Activated naive CD4-positive, alpha-beta T cell treated with anti-CD3 and anti-CD28 coated beads, Interleukin-2, amount 50 U/mL, for 72 hours (primary cell): ENCODE data around the gene NAA16. TPM values are rescaled to one million over a fixed set of nuclear protein-coding genes. Genes with fewer than 3 reads are reported as not detected.
"Not testable (repeated sequence)": the region's sequence is repeated elsewhere in the genome, so short reads cannot be mapped to it uniquely, and the experiment has no call there.

Experiments
- ATAC-seq, 2 donors: fragments of 150-1000 bp; cut with Tn5 transposase; 2 replicates each; pipeline ENCODE4 v1.10.0; 2021; ENCODE audit warnings: mild to moderate bottlenecking in 2 of 2, moderate library complexity in 2 of 2
- DNase-seq, 2 donors: peaks; one replicate each; pipeline ENCODE4 v3.0.0; 2021 to 2022; ENCODE audit warnings: low spot score in 2 of 2
- H3K27ac Mint-ChIP-seq, 2 donors: one replicate each; pipeline ENCODE4 v1.8.0; 2022; ENCODE audit warnings: mild to moderate bottlenecking in 2 of 2, mixed read lengths in 2 of 2
- H3K36me3 Mint-ChIP-seq, 2 donors: one replicate each; pipeline ENCODE4 v1.8.0; 2022; ENCODE audit warnings: mixed read lengths in 2 of 2
- H3K9me3 Mint-ChIP-seq, 2 donors: one replicate each; pipeline ENCODE4 v1.8.0; 2022; ENCODE audit warnings: mixed read lengths in 2 of 2
- total RNA-seq, 2 donors: library from RNA; stranded (reverse); gene quantifications; one replicate each; pipeline ENCODE4 v1.2.3, GENCODE V29; 2022

NAA16 gene
- total RNA-seq, 2 donors from 2014 or later: 31.6 to 41.2 TPM

- no peak for ATAC-seq
- Mint-ChIP-seq H3K27ac (no peak overlapping the region), H3K36me3 (no peaks in the 10 kb centered on the region), H3K9me3 (no peaks in the 10 kb centered on the region)
- DNase-seq: no peak
Observed at GRCh38 chr13:41411060-41411459, 100.0 kb downstream of the NAA16 start.

- no peaks in the 10 kb centered on the region for H3K9me3 Mint-ChIP-seq
- no peaks in the 10 kb centered on the region for H3K36me3 Mint-ChIP-seq
- no peak overlapping the region for H3K27ac Mint-ChIP-seq
- no peak for DNase-seq
- ATAC-seq: peak in 1 of 2 donors; percentile 28
Observed at GRCh38 chr13:41411522-41411921, 100.5 kb downstream of the NAA16 start.

GRCh38 chr13:41413872-41414271, 102.8 kb downstream of the NAA16 start:
- no peak overlapping the region for H3K27ac Mint-ChIP-seq
- H3K36me3 Mint-ChIP-seq: no peaks in the 10 kb centered on the region
- ATAC-seq (no peak), DNase-seq (no peak)
- no peaks in the 10 kb centered on the region for H3K9me3 Mint-ChIP-seq

GRCh38 chr13:41416276-41416675, 105.2 kb downstream of the NAA16 start:
- no peak for DNase-seq
- no peaks in the 10 kb centered on the region for H3K36me3 Mint-ChIP-seq
- H3K27ac Mint-ChIP-seq: no peak overlapping the region
- no peak for ATAC-seq
- no peaks in the 10 kb centered on the region for H3K9me3 Mint-ChIP-seq

GRCh38 chr13:41418027-41418426, 107.0 kb downstream of the NAA16 start:
- Mint-ChIP-seq H3K27ac (no peak overlapping the region), H3K9me3 (no peaks in the 10 kb centered on the region), H3K36me3 (no peaks in the 10 kb centered on the region)
- DNase-seq: no peak
- no peak for ATAC-seq

- DNase-seq: no peak
- no peak overlapping the region for H3K27ac Mint-ChIP-seq
Observed at GRCh38 chr13:41418731-41419130, 107.7 kb downstream of the NAA16 start.

GRCh38 chr13:41419206-41419605, 108.1 kb downstream of the NAA16 start:
- ATAC-seq: no peak
- Mint-ChIP-seq H3K36me3 (no peaks in the 10 kb centered on the region), H3K9me3 (no peaks in the 10 kb centered on the region), H3K27ac (no peak overlapping the region)
- DNase-seq: no peak

More at GRCh38 chr13:41418731-41419130, 107.7 kb downstream of the NAA16 start:
- no peak for ATAC-seq
- Mint-ChIP-seq H3K9me3 (no peaks in the 10 kb centered on the region), H3K36me3 (no peaks in the 10 kb centered on the region)

GRCh38 chr13:41420146-41420545, 109.1 kb downstream of the NAA16 start:
- Mint-ChIP-seq H3K36me3 (no peaks in the 10 kb centered on the region), H3K9me3 (no peaks in the 10 kb centered on the region), H3K27ac (no peak overlapping the region)
- DNase-seq: no peak
- no peak for ATAC-seq

- ATAC-seq, H3K9me3 Mint-ChIP-seq, H3K27ac Mint-ChIP-seq, DNase-seq, H3K36me3 Mint-ChIP-seq: not testable (repeated sequence)
Observed at GRCh38 chr13:41421330-41421729, 110.3 kb downstream of the NAA16 start.

- H3K9me3 Mint-ChIP-seq, ATAC-seq, H3K27ac Mint-ChIP-seq, DNase-seq, H3K36me3 Mint-ChIP-seq: not testable (repeated sequence)
Observed at GRCh38 chr13:41421983-41422382, 110.9 kb downstream of the NAA16 start.

GRCh38 chr13:41423259-41423658, 112.2 kb downstream of the NAA16 start:
- H3K36me3 Mint-ChIP-seq, H3K9me3 Mint-ChIP-seq, H3K27ac Mint-ChIP-seq, ATAC-seq, DNase-seq: not testable (repeated sequence)

GRCh38 chr13:41424675-41425074, 113.6 kb downstream of the NAA16 start:
- not testable (repeated sequence) for H3K27ac Mint-ChIP-seq, DNase-seq, H3K9me3 Mint-ChIP-seq, H3K36me3 Mint-ChIP-seq, ATAC-seq

- no peaks in the 10 kb centered on the region for H3K9me3 Mint-ChIP-seq
- H3K36me3 Mint-ChIP-seq: no peaks in the 10 kb centered on the region
- DNase-seq (no peak), ATAC-seq (peak; percentile 50 to 73)
- peak overlapping the region in 1 of 2 donors; percentile 22 for H3K27ac Mint-ChIP-seq
Observed at GRCh38 chr13:41426047-41426446, 115.0 kb downstream of the NAA16 start.

Other genes starting within 250 kb of the NAA16 start
- 10 to 100 TPM in 1 of 2 donors, 1 to 10 TPM in 1; 5.5 to 11.4 TPM for gene WBP4, start 249.8 kb upstream of the NAA16 start, total RNA-seq
- 1 to 10 TPM; 5.0 to 5.5 TPM for gene KBTBD6, start 178.5 kb upstream of the NAA16 start, total RNA-seq
- 1 to 10 TPM; 3.6 to 4.6 TPM for gene KBTBD7, start 116.7 kb upstream of the NAA16 start, total RNA-seq
- gene MTRF1, start 47.7 kb upstream of the NAA16 start, total RNA-seq: 10 to 100 TPM; 25.8 to 39.1 TPM
- 100 to 1,000 TPM in 1 of 2 donors, 10 to 100 TPM in 1; 76.0 to 216 TPM for gene RGCC, start 146.3 kb downstream of the NAA16 start, total RNA-seq